ACC112 (cell line): ENCODE data around the gene HSPBP1.
"Not testable (repeated sequence)": the region's sequence is repeated elsewhere in the genome, so short reads cannot be mapped to it uniquely, and the experiment has no call there.

Source experiments
- H2AFZ ChIP-seq: fragments of 200-600 bp; sonication (generic); one replicate; pipeline ENCODE4 v1.6.0; 2017; ENCODE audit warnings: antibody characterized with exemption, low read length; ENCODE audit not compliant: unreplicated experiment
- H3K27ac ChIP-seq: fragments of 200-600 bp; sonication (generic); 2 replicates; pipeline ENCODE4 v1.5.1; 2014; ENCODE audit warnings: low read depth, mild to moderate bottlenecking, antibody characterized with exemption, low read length, moderate library complexity
- H3K27me3 ChIP-seq: fragments of 200-600 bp; sonication (generic); 2 replicates; pipeline ENCODE4 v1.6.1; 2014; ENCODE audit warnings: mild to moderate bottlenecking, antibody characterized with exemption, low read length, moderate library complexity, mixed read lengths; ENCODE audit not compliant: insufficient read depth
- H3K36me3 ChIP-seq: fragments of 200-600 bp; sonication (generic); 2 replicates; pipeline ENCODE4 v1.6.1; 2016; ENCODE audit warnings: mild to moderate bottlenecking, antibody characterized with exemption, low read length, moderate library complexity, mixed read lengths; ENCODE audit not compliant: insufficient read depth
- H3K4me1 ChIP-seq: fragments of 200-600 bp; sonication (generic); one replicate; pipeline ENCODE4 v1.6.1; 2016; ENCODE audit warnings: low read length, mixed read lengths; ENCODE audit not compliant: insufficient read depth, unreplicated experiment, control insufficient read depth
- H3K4me3 ChIP-seq: fragments of 200-600 bp; sonication (generic); 2 replicates; pipeline ENCODE4 v1.5.1; 2014; ENCODE audit warnings: mild to moderate bottlenecking, low read depth, low read length
- H3K79me2 ChIP-seq: fragments of 200-600 bp; sonication (generic); one replicate; pipeline ENCODE4 v1.6.0; 2016; ENCODE audit warnings: low read length; ENCODE audit not compliant: control insufficient read depth, unreplicated experiment, insufficient read depth

HSPBP1 gene

GRCh38 chr19:55279770-55280643 lies at the start of gene HSPBP1:
Gene HSPBP1 (minus strand): TSS chr19:55280110. CDS start chr19:55279608, 502 bp downstream.
- H2AFZ ChIP-seq: peak within 1 kb of the TSS; percentile 81
- H3K79me2 ChIP-seq: no peaks in the 10 kb centered on the region

GRCh38 chr19:55328774-55329318 lies 48.9 kb upstream of the HSPBP1 start:
- not testable (repeated sequence) for H3K4me1 ChIP-seq, H2AFZ ChIP-seq, H3K4me3 ChIP-seq, H3K27ac ChIP-seq, H3K27me3 ChIP-seq, H3K36me3 ChIP-seq, H3K79me2 ChIP-seq

More at GRCh38 chr19:55279770-55280643, at the start of gene HSPBP1:
- peak within 1 kb of the TSS; percentile 75 for H3K27ac ChIP-seq
- H3K36me3 ChIP-seq: no peaks in the 10 kb centered on the region
- no peaks in the 10 kb centered on the region for H3K27me3 ChIP-seq
- H3K4me1 ChIP-seq: peaks cover 15% of the 10 kb centered on the region
- peak within 1 kb of the TSS; percentile 98 for H3K4me3 ChIP-seq

GRCh38 chr19:55325172-55325571 lies 45.3 kb upstream of the HSPBP1 start, which contains the start of gene TMEM150B:
Gene TMEM150B (minus strand): TSS chr19:55325341. CDS start chr19:55321036, 4,305 bp downstream.
- H3K27ac ChIP-seq: no peak within 1 kb of the TSS
- H3K36me3 ChIP-seq: no peaks in the 10 kb centered on the region
- peaks cover 4% of the 10 kb centered on the region for H3K4me1 ChIP-seq
- H2AFZ ChIP-seq: no peak within 1 kb of the TSS
- no peaks in the 10 kb centered on the region for H3K79me2 ChIP-seq
- H3K27me3 ChIP-seq: no peaks in the 10 kb centered on the region
- no peak within 1 kb of the TSS for H3K4me3 ChIP-seq

- no peaks in the 10 kb centered on the region for H3K79me2 ChIP-seq
- H3K27me3 ChIP-seq: no peaks in the 10 kb centered on the region
- no peaks in the 10 kb centered on the region for H3K36me3 ChIP-seq
- no peak overlapping the region for H3K27ac ChIP-seq
- no peak overlapping the region for H2AFZ ChIP-seq
- peaks cover 4% of the 10 kb centered on the region for H3K4me1 ChIP-seq
- no peak overlapping the region for H3K4me3 ChIP-seq
These were observed 44.8 kb upstream of the HSPBP1 start for GRCh38 chr19:55324662-55325061.

- Histone ChIP-seq H3K27me3 (no peaks in the 10 kb centered on the region), H3K79me2 (no peaks in the 10 kb centered on the region), H2AFZ (no peak overlapping the region), H3K36me3 (no peaks in the 10 kb centered on the region), H3K4me3 (no peak overlapping the region), H3K4me1 (no peaks in the 10 kb centered on the region), H3K27ac (no peak overlapping the region)
These were observed 42.4 kb upstream of the HSPBP1 start for GRCh38 chr19:55322204-55322885.

GRCh38 chr19:55321466-55322137 lies 41.7 kb upstream of the HSPBP1 start:
- no peaks in the 10 kb centered on the region for H3K27me3 ChIP-seq
- H3K4me3 ChIP-seq: no peak overlapping the region
- no peaks in the 10 kb centered on the region for H3K4me1 ChIP-seq
- H3K36me3 ChIP-seq: no peaks in the 10 kb centered on the region
- H3K27ac ChIP-seq: no peak overlapping the region
- H2AFZ ChIP-seq: no peak overlapping the region
- no peaks in the 10 kb centered on the region for H3K79me2 ChIP-seq

GRCh38 chr19:55320844-55321419 lies 41.0 kb upstream of the HSPBP1 start:
- no peaks in the 10 kb centered on the region for H3K79me2 ChIP-seq
- H2AFZ ChIP-seq: no peak overlapping the region
- no peak overlapping the region for H3K4me3 ChIP-seq
- no peak overlapping the region for H3K27ac ChIP-seq
- no peaks in the 10 kb centered on the region for H3K4me1 ChIP-seq
- no peaks in the 10 kb centered on the region for H3K27me3 ChIP-seq
- H3K36me3 ChIP-seq: no peaks in the 10 kb centered on the region

GRCh38 chr19:55319785-55320184 lies 39.9 kb upstream of the HSPBP1 start:
- H2AFZ ChIP-seq: no peak overlapping the region
- no peaks in the 10 kb centered on the region for H3K27me3 ChIP-seq
- no peak overlapping the region for H3K27ac ChIP-seq
- H3K4me3 ChIP-seq: no peak overlapping the region
- no peaks in the 10 kb centered on the region for H3K36me3 ChIP-seq
- no peaks in the 10 kb centered on the region for H3K79me2 ChIP-seq
- no peaks in the 10 kb centered on the region for H3K4me1 ChIP-seq

- Histone ChIP-seq H3K36me3 (no peaks in the 10 kb centered on the region), H3K27me3 (no peaks in the 10 kb centered on the region), H3K79me2 (no peaks in the 10 kb centered on the region)
These were observed 36.7 kb upstream of the HSPBP1 start for GRCh38 chr19:55316646-55317045.

GRCh38 chr19:55315956-55316525 lies 36.1 kb upstream of the HSPBP1 start:
- Histone ChIP-seq H3K79me2 (no peaks in the 10 kb centered on the region), H3K4me1 (no peaks in the 10 kb centered on the region), H3K27me3 (no peaks in the 10 kb centered on the region)

More at GRCh38 chr19:55316646-55317045, 36.7 kb upstream of the HSPBP1 start:
- Histone ChIP-seq H3K4me1 (no peaks in the 10 kb centered on the region), H3K27ac (no peak overlapping the region), H2AFZ (no peak overlapping the region), H3K4me3 (no peak overlapping the region)

More at GRCh38 chr19:55315956-55316525, 36.1 kb upstream of the HSPBP1 start:
- Histone ChIP-seq H2AFZ (no peak overlapping the region), H3K36me3 (no peaks in the 10 kb centered on the region), H3K4me3 (no peak overlapping the region), H3K27ac (no peak overlapping the region)
